Bronchial epithelial cell (primary cell): Measurements from ENCODE around the gene MMP27. TPM values are rescaled to one million over a fixed set of nuclear protein-coding genes. Genes with fewer than 3 reads are reported as not detected.

ENCODE experiments used
- DNase-seq: peaks from one replicate; pipeline ENCODE4 v3.0.0-alpha.2; 2010; ENCODE audit warnings: low read depth
- FAIRE-seq: peaks from 2 replicates; lab custom pipeline; 2011; peaks lifted over from hg19 to GRCh38; lab: Jason Lieb, UNC
- H3K27me3 ChIP-seq: 2 replicates; pipeline ENCODE4 v1.5.1; 2011; ENCODE audit warnings: low read length; ENCODE audit not compliant: control insufficient read depth, insufficient read depth
- H3K36me3 ChIP-seq: 2 replicates; pipeline ENCODE4 v1.5.1; 2011; ENCODE audit warnings: low read length; ENCODE audit not compliant: control insufficient read depth, insufficient read depth
- H3K4me3 ChIP-seq: 2 replicates; pipeline ENCODE4 v1.5.1; 2011; ENCODE audit warnings: mild to moderate bottlenecking, low read depth, low read length, control low read depth
- total RNA-seq: library from RNA; depleted of rRNA; stranded (reverse); fragments of >200 nt; gene quantifications from 2 replicates; pipeline ENCODE4 v1.2.1, GENCODE V29; 2014
- TF ChIP-seq, protein P1 (sequence below): IDR thresholded peaks from 2 replicates; pipeline ENCODE4 v1.5.1; 2011; ENCODE audit warnings: mild to moderate bottlenecking, moderate library complexity, low read length, control low read depth, inconsistent platforms; ENCODE audit not compliant: insufficient read depth, severe bottlenecking

The MMP27 gene
- total RNA-seq, 1 donor from 2014 or later: not detected

GRCh38 chr11:102709201-102709945 is 3.8 kb upstream of the MMP27 start:
- Histone ChIP-seq H3K27me3 (no peaks in the 10 kb centered on the region), H3K4me3 (no peak overlapping the region), H3K36me3 (no peaks in the 10 kb centered on the region)
- TF ChIP-seq, protein P1, sequence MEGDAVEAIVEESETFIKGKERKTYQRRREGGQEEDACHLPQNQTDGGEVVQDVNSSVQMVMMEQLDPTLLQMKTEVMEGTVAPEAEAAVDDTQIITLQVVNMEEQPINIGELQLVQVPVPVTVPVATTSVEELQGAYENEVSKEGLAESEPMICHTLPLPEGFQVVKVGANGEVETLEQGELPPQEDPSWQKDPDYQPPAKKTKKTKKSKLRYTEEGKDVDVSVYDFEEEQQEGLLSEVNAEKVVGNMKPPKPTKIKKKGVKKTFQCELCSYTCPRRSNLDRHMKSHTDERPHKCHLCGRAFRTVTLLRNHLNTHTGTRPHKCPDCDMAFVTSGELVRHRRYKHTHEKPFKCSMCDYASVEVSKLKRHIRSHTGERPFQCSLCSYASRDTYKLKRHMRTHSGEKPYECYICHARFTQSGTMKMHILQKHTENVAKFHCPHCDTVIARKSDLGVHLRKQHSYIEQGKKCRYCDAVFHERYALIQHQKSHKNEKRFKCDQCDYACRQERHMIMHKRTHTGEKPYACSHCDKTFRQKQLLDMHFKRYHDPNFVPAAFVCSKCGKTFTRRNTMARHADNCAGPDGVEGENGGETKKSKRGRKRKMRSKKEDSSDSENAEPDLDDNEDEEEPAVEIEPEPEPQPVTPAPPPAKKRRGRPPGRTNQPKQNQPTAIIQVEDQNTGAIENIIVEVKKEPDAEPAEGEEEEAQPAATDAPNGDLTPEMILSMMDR: no peak
- DNase-seq (peak; percentile 41), FAIRE-seq (no peak)

- Histone ChIP-seq H3K4me3 (no peak overlapping the region), H3K27me3 (no peaks in the 10 kb centered on the region), H3K36me3 (no peaks in the 10 kb centered on the region)
- TF ChIP-seq, protein P1: no peak
- no peak for FAIRE-seq
- DNase-seq: no peak
Measured at GRCh38 chr11:102708654-102709053, 3.1 kb upstream of the MMP27 start.

- Histone ChIP-seq H3K27me3 (no peaks in the 10 kb centered on the region), H3K36me3 (no peaks in the 10 kb centered on the region), H3K4me3 (no peak overlapping the region)
- no peak for FAIRE-seq
- TF ChIP-seq, protein P1: no peak
- DNase-seq: no peak
Measured at GRCh38 chr11:102704841-102705240, 728 bp downstream of the MMP27 start.

DNA sequence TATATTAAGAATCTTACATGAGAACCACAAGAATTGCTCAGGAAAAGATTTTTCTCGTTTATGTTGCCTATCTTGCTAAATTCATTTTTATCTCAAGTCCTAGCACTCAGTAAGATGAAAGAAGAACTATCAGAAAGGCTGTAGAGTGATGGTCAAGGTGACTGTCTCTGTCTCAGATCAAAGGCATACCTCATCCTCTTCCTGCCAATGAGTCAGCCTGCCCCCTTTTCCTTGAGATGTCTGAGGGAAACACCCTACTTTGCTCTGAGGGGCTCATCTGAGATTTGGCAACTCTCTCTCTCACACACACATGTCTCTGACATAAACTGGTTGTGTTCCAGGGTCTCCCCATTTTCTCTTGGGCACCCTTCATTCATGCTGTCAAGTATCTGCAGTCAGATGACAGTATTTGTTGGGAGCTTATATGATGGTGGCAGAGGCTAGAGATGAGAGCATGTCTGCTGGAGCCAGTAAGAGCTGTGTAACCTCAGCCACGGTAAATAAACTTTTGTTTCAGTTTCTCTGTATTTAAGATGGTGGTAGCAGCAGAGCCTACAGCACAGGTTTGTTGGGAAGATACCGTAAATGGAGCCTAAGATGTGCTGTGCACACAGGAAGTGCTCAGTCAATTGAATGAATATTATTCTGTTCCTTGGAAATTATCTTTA is 1.6 kb downstream of the MMP27 start:
- no peaks in the 10 kb centered on the region for H3K27me3 ChIP-seq

DNA sequence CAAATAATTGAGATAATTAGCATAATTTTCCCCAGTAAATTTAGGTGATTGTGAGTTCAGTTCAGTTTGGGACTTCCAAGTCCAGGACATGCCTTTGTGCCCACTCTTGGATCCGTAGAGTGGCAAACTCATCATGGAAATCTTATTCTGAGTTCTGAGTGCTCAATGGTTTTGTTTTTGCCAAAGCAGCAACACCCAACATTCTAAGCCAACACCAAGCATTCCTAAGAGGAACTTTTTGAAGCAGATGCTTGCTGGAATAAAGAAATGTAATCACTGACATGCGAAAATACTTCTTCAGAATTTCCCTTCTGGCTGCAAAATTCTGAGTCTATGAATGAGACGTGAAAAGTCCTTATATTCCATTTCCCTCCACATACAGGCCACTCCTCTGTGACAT is 10.4 kb downstream of the MMP27 start:
- no peak for DNase-seq
- TF ChIP-seq, protein P1: no peak
- no peaks in the 10 kb centered on the region for H3K36me3 ChIP-seq
- FAIRE-seq: no peak
- H3K27me3 ChIP-seq: no peaks in the 10 kb centered on the region
- no peak overlapping the region for H3K4me3 ChIP-seq

More for the DNA sequence above, 1.6 kb downstream of the MMP27 start:
- DNase-seq (no peak), FAIRE-seq (no peak)
- H3K4me3 ChIP-seq: no peak overlapping the region
- H3K36me3 ChIP-seq: no peaks in the 10 kb centered on the region
- TF ChIP-seq, protein P1: no peak
